HuH-7 (cell line): ENCODE results near the gene NEDD4L.
"Not testable (repeated sequence)": the region's sequence is repeated elsewhere in the genome, so short reads cannot be mapped to it uniquely, and the experiment has no call there.

ENCODE experiments used
- DNase-seq: peaks from one replicate; pipeline ENCODE4 v3.0.0; 2011; ENCODE audit warnings: low spot score

Gene NEDD4L

GRCh38 chr18:58418361-58418760 is 374.3 kb downstream of the NEDD4L start:
- no peak for DNase-seq

- no peak for DNase-seq
Observed at GRCh38 chr18:58419587-58420199, 375.7 kb downstream of the NEDD4L start.

GRCh38 chr18:58426611-58427010 is 382.6 kb downstream of the NEDD4L start:
- DNase-seq: no peak

- no peak for DNase-seq
Observed at GRCh38 chr18:58427321-58427720, 383.3 kb downstream of the NEDD4L start.

GRCh38 chr18:58429442-58429841 is 385.4 kb downstream of the NEDD4L start:
- no peak for DNase-seq

- no peak for DNase-seq
Observed at GRCh38 chr18:58431215-58431614, 387.2 kb downstream of the NEDD4L start.

- no peak for DNase-seq
Observed at GRCh38 chr18:58432050-58432727, 388.2 kb downstream of the NEDD4L start.

GRCh38 chr18:58435221-58436005 is 391.4 kb downstream of the NEDD4L start:
- not testable (repeated sequence) for DNase-seq

- no peak for DNase-seq
Observed at GRCh38 chr18:58438161-58438957, 394.3 kb downstream of the NEDD4L start.

- no peak for DNase-seq
Observed at GRCh38 chr18:58438958-58439300, 394.9 kb downstream of the NEDD4L start.

GRCh38 chr18:58443671-58444070 is 399.6 kb downstream of the NEDD4L start:
- DNase-seq: no peak

GRCh38 chr18:58446391-58447060 is 402.5 kb downstream of the NEDD4L start:
- no peak for DNase-seq

GRCh38 chr18:58447402-58448095 is 403.5 kb downstream of the NEDD4L start:
- no peak for DNase-seq

- no peak for DNase-seq
Observed at GRCh38 chr18:58449464-58449863, 405.4 kb downstream of the NEDD4L start.
